Rectal smooth muscle tissue (tissue), 1 donor: ENCODE data around the gene PRSS12.

ENCODE experiments used
- H3K27ac ChIP-seq: one replicate; pipeline ENCODE4 v1.7.0; 2013; ENCODE audit warnings: low read depth, low read length, inconsistent platforms
- H3K27me3 ChIP-seq: one replicate; pipeline ENCODE4 v1.7.0; 2013; ENCODE audit warnings: low read length; ENCODE audit not compliant: control insufficient read depth, insufficient read depth
- H3K36me3 ChIP-seq: one replicate; pipeline ENCODE4 v1.7.0; 2013; ENCODE audit warnings: low read length; ENCODE audit not compliant: control insufficient read depth, insufficient read depth
- H3K4me1 ChIP-seq: one replicate; pipeline ENCODE4 v1.7.0; 2013; ENCODE audit warnings: low read length; ENCODE audit not compliant: control insufficient read depth, insufficient read depth
- H3K4me3 ChIP-seq: one replicate; pipeline ENCODE4 v1.7.0; 2013; ENCODE audit warnings: low read length
- H3K9ac ChIP-seq: one replicate; pipeline ENCODE4 v1.7.0; 2013; ENCODE audit warnings: low read length

Gene PRSS12

GRCh38 chr4:118264096-118264495, 88.7 kb downstream of the PRSS12 start:
- Histone ChIP-seq H3K9ac (no peak overlapping the region), H3K27ac (no peak overlapping the region), H3K36me3 (no peaks in the 10 kb centered on the region), H3K4me1 (no peaks in the 10 kb centered on the region), H3K4me3 (no peak overlapping the region), H3K27me3 (no peaks in the 10 kb centered on the region)

- no peak overlapping the region for H3K9ac ChIP-seq
- H3K4me3 ChIP-seq, result no peak overlapping the region
- no peaks in the 10 kb centered on the region for H3K4me1 ChIP-seq
- H3K36me3 ChIP-seq, result no peaks in the 10 kb centered on the region
- H3K27me3 ChIP-seq, result no peaks in the 10 kb centered on the region
- H3K27ac ChIP-seq, result no peak overlapping the region
These were observed 92.5 kb downstream of the PRSS12 start for GRCh38 chr4:118260309-118260708.

- Histone ChIP-seq H3K4me1 (no peaks in the 10 kb centered on the region), H3K9ac (no peak overlapping the region), H3K4me3 (no peak overlapping the region), H3K27ac (no peak overlapping the region), H3K36me3 (no peaks in the 10 kb centered on the region), H3K27me3 (no peaks in the 10 kb centered on the region)
These were observed 93.7 kb downstream of the PRSS12 start for GRCh38 chr4:118259111-118259510.

- Histone ChIP-seq H3K4me1 (no peaks in the 10 kb centered on the region), H3K36me3 (no peaks in the 10 kb centered on the region), H3K4me3 (no peak overlapping the region), H3K9ac (no peak overlapping the region), H3K27ac (no peak overlapping the region), H3K27me3 (no peaks in the 10 kb centered on the region)
These were observed 98.4 kb downstream of the PRSS12 start for GRCh38 chr4:118254368-118254767.

GRCh38 chr4:118249890-118250289, 102.9 kb downstream of the PRSS12 start:
- Histone ChIP-seq H3K4me3 (no peak overlapping the region), H3K4me1 (no peaks in the 10 kb centered on the region), H3K27me3 (no peaks in the 10 kb centered on the region), H3K36me3 (no peaks in the 10 kb centered on the region), H3K9ac (no peak overlapping the region), H3K27ac (no peak overlapping the region)

- no peak overlapping the region for H3K27ac ChIP-seq
- no peaks in the 10 kb centered on the region for H3K27me3 ChIP-seq
These were observed 115.3 kb downstream of the PRSS12 start for GRCh38 chr4:118237531-118237930.

GRCh38 chr4:118235566-118236120, 117.2 kb downstream of the PRSS12 start:
- no peak overlapping the region for H3K9ac ChIP-seq
- no peaks in the 10 kb centered on the region for H3K4me1 ChIP-seq
- H3K4me3 ChIP-seq, result no peak overlapping the region
- H3K27ac ChIP-seq, result no peak overlapping the region
- H3K27me3 ChIP-seq, result no peaks in the 10 kb centered on the region
- H3K36me3 ChIP-seq, result no peaks in the 10 kb centered on the region

More at GRCh38 chr4:118237531-118237930, 115.3 kb downstream of the PRSS12 start:
- Histone ChIP-seq H3K4me1 (no peaks in the 10 kb centered on the region), H3K4me3 (no peak overlapping the region), H3K9ac (no peak overlapping the region), H3K36me3 (no peaks in the 10 kb centered on the region)
